ENCODE measurements around the gene SF3B1.
"Not testable (repeated sequence)": the region's sequence is repeated elsewhere in the genome, so short reads cannot be mapped to it uniquely, and the experiment has no call there.

The SF3B1 gene

DNA sequence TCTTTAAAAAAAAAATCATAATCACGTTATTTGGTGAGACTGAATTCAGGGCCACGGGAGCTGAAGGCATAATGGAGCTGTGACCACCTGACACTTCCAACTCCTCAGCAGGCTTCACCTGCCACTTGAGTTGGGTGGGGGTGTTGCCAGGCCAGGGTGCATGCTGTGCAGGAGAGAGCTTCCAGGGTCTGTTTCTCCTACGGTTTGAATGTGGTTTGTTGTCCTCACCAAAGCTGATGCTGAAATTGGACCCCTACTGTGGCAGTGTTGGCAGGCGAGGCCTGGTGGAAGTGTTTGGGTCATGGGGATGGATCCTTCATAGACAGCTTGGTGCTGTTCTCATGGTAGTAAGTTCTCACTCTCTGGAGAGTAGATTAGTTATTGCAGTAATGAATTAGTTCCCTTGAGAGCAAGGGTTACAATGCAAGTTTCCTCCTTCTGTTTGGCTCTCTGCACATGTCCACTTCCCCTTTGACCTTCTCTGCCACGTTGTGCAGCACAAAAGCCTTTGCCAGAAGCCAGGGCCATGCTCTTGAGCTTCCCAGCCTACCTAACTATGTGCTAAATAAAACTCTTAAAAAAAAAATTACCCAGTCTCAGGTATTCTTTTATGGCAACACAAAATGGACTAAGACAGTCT, 86.0 kb downstream of the SF3B1 start:
- no peak for DNase-seq (ENCODE audit: extremely low read depth in 1 of 2, low read depth in 1 of 2)

DNA sequence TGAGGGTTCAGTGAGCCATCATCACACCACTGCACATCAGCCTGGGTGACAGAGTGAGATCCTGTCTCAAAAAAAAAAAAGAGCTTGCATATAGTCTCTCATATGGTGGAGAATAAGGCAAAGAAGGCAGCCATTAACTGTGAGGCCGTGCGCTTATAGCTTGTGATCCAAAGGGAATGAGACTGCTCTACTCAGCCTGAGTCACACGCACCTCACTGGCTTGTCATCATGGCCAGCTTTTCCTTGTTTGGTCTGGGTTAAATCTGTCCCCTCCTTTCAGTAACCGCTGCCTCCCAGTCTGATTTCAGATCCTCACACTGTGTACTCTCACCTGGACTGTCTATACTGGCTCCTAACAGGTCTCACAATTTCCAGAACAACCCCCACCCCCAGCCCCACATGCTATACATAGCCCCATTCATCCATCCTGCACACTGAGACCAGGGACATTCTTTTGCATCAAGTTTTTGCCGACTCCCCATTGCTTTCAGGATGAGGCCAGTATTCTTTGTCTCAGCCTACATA, 88.9 kb downstream of the SF3B1 start:
- no peak for DNase-seq (ENCODE audit: extremely low read depth in 1 of 2, low read depth in 1 of 2)

DNA sequence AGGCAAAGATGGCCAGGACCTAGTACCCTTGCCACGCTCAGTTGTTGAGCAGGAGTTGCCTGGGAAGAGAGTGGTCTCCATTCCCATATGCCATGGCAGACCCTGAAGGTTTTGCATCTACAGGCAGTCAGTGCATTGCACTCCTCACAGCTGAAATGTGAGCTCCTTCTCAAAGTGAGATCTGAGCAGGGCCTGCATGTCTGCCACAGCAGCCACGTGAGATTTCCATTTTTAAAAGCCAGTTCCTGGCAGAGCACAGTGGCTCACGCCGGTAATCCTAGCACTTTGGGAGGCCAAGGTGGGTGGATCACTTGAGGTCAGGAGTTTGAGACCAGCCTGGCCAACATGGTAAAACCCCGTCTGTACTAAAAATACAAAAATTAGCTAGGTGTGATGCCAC, 90.9 kb downstream of the SF3B1 start:
- DNase-seq (ENCODE audit: extremely low read depth in 1 of 2, low read depth in 1 of 2), result not testable (repeated sequence)

DNA sequence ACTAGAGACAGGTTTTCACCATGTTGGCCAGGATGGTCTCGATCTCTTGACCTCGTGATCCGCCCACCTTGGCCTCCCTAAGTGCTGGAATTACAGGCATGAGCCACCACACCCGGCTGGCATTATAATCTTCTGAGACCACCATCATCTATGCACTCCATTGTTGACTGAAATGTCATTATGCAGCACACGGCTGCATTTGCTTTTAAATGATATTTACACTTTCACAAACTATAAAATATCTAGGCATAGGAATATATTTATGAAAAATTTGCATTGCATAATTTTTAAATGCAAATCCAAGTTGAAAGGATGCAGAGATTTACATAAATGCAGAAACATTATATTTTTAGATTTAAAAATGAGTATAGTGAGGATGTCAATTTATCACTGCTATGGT, 94.2 kb downstream of the SF3B1 start:
- no peak for DNase-seq (ENCODE audit: extremely low read depth in 1 of 2, low read depth in 1 of 2)

Data from activated CD8-positive, alpha-beta memory T cell treated with anti-CD3 and anti-CD28 coated beads for 1 hour (primary cell).